GM21717 (cell line): ENCODE measurements around the gene MSI2.

Experiments used
- ATAC-seq: cut with Tn5 transposase; IDR thresholded peaks from one replicate; pipeline ENCODE4 v1.9.1; 2021; ENCODE audit warnings: mild to moderate bottlenecking, moderate library complexity; ENCODE audit not compliant: unreplicated experiment

Gene MSI2

DNA sequence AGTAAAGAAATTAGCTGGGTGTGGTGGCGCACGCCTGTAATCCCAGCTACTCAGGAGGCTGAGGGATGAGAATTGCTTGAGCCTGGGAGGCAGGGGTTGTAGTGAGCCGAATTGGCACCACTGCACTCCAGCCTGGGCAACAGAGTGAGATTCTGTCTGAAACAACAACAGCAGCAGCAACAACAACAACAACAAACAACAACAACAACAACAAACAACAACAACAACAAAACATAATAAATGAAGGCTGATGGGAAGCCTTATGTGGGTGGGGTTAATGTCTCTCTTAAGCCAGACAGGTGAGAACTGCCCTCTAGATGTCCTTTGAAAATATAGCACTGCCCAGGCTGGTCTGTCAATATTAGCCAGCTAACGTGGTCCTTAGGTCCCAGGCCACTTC, 107.3 kb downstream of the MSI2 start:
- no peak for ATAC-seq

GRCh38 chr17:57363998-57364643, 107.8 kb downstream of the MSI2 start:
- no peak for ATAC-seq

- ATAC-seq: no peak
Observed at GRCh38 chr17:57365420-57365819, 109.1 kb downstream of the MSI2 start.

DNA sequence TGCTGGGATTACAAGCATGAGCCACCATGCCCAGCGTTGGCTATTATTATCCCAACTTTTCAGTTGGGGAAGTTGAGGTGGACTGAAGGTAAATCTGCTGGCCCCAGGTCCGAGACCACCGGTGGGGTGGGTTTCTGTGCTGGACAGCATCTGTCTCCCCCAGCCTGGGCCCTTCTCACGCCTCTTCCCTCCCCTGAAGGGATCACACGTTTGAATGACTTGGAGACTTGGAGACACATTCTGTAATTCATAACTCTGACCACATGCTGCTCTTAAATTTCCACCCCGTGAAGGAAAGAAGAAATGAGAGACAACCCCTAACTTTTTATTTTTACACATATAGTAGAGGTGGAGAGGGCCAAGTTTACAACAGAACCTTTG, 109.8 kb downstream of the MSI2 start:
- ATAC-seq: no peak

DNA sequence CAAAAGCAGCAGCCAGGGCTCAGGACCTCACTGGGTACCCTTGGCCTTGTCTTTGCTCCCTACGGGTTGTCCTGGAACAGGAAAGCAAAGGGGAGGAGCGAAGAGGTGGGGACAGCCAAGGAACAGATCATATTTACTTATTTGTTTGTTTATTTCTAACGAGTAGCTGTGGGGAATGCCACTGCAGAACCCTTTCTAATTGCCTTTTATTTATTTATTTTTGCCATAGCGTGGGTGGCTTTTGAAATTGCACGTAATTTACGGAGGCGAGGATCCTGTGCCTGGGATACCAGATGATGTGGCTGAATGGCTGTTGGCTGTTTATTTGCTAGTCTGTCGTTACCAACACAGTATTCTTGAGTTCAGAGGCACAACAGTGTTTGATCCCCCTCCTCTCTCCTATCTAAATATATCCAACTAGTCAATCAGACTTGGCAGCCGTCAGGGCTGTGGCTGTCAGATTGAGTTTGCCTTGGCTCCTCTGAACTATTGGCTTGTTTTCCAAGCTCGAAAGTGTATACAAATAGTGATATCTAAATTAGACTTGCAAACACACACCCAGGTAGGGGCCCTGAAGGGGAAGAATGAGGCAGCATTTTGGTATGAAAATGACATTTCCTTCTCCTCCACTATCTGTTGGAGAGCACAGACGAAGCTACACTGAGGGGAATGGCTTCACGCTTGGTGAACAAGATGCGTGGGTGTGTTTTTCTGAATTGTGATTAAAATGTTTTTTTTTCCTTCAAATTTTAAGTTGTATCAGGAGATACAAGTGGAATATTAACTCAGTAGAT, 110.4 kb downstream of the MSI2 start:
- no peak for ATAC-seq

- no peak for ATAC-seq
Observed at GRCh38 chr17:57368637-57369336, 112.5 kb downstream of the MSI2 start.

DNA sequence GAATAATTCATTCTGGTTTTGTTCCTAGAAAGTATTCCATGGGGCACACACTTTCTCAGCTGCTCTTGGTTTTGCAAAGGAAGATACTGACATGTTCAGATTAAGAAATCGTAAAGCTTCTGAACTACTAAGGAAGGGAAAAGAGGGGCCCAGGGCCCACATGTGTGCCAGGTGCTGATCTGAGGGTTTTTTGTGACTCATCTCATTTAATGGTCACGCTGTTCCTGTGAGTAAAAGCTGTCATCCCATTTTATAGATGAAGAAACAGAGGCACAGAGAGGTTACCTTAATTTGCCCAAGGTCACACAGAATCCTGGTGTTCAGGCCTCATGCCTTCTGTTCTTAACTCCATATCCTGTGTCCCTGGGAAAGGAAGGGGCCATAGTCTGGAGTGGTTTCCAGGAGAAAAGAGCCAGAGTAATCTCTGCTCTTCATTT, 113.2 kb downstream of the MSI2 start:
- ATAC-seq: no peak

DNA sequence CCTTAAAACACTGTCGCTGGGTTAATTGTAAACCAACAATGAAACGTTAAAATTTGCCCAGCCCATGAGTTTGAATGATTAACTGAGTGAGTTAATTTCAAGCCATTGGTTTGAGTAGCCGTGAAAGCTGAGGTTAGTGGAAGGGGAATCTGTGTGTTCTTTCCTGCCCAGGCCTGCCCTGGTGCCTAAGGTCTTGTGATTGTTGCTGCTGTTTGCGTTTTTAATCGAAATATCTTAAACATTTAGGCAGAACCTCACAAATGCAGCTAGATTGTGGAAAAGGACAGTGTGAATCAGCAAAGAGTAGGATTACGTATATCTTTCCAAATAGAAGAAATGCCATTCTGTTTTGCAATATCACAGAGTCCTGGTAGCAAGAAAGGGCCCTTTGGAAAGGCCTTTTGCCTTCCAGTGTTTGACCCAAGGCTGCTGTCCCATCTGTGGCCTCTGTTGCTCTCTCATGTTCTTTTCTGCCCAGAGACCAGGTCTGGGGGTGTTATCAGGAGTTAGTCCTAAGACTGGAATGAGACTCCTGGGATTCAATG, 113.8 kb downstream of the MSI2 start:
- no peak for ATAC-seq

- no peak for ATAC-seq
Observed at GRCh38 chr17:57370619-57371018, 114.3 kb downstream of the MSI2 start.

GRCh38 chr17:57372156-57372555, 115.8 kb downstream of the MSI2 start:
- ATAC-seq: no peak

DNA sequence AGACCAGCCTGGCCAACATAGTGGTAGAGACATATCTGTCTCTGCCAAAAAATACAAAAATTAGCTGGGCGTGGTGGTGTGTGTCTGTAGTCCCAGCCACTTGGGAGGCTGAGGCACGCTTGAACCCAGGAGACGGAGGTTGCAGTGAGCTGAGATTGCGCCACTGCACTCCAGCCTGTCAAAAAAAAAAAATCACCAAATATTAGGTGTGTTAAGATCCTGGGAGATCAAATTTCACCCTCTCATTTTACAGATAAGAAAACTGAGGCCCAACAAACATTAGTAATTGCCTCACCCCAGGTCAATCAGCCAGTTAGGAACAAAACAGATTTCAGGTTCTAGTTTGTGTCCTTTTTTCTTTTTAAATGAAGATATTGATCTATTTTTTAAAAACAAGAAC, 116.7 kb downstream of the MSI2 start:
- no peak for ATAC-seq

- no peak for ATAC-seq
Observed at GRCh38 chr17:57373756-57374155, 117.4 kb downstream of the MSI2 start.

GRCh38 chr17:57375040-57375769, 118.9 kb downstream of the MSI2 start:
- no peak for ATAC-seq

DNA sequence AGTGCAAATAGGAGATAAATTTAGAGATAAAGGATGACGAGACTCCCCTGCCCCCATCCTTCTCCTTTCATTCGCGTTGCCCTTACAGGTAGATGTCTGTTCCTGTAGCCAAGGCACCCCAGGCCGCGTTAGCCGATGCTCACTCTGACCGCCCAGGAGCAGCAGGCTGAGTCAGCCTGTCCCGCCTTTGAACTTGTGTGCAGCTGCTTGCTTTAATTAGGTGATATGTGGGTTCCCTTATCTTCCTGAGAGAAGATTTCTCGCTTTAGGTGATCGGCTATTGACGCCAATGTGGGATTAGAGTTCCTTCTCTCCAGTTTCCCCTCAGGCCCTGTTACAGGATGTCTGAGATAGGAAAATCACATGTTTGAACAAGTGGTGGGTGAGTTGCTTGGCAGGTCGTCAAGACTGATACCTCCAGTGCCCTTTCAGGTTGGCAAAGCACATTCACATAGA, 119.5 kb downstream of the MSI2 start:
- no peak for ATAC-seq

DNA sequence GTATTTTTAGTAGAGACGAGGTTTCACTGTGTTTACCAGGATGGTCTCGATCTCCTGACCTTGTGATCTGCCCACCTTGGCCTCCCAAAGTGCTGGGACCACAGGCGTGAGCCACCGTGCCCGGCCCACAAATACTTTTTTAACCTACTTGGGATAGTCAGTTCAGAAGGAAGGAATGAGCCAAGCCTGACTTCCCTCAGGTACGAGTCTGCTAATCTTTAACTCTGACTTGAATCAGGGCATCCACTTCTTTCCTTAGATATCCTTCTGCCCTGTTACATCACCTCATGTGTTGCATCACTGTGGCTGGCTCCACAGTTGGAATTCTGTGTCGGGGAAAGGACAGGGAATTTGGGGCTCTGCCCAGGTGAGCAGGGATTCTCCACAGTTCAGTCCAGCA, 120.8 kb downstream of the MSI2 start:
- no peak for ATAC-seq

GRCh38 chr17:57379237-57379894, 123.0 kb downstream of the MSI2 start:
- no peak for ATAC-seq

- no peak for ATAC-seq
Observed at GRCh38 chr17:57379895-57380434, 123.6 kb downstream of the MSI2 start.

GRCh38 chr17:57381498-57381897, 125.2 kb downstream of the MSI2 start:
- ATAC-seq: no peak

DNA sequence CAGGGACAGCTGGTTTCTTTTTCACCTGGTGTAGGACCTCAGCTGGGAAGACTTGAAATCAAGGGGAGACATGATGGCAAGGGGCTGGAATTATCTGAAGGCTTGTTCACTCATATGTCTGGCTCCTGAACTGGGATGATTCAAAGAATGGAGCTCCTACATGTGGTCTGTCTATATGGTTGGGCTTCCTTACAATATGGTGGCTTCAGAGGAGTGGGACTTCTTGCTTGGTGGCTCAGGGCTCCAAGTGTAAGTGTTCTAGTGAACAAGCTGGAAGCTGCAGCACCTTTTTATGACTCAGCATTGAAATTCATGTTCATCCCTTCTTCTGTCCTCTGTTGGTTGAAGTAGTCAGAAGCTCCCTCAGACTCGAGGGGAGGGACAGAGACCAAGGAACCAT, 127.9 kb downstream of the MSI2 start:
- ATAC-seq: no peak

DNA sequence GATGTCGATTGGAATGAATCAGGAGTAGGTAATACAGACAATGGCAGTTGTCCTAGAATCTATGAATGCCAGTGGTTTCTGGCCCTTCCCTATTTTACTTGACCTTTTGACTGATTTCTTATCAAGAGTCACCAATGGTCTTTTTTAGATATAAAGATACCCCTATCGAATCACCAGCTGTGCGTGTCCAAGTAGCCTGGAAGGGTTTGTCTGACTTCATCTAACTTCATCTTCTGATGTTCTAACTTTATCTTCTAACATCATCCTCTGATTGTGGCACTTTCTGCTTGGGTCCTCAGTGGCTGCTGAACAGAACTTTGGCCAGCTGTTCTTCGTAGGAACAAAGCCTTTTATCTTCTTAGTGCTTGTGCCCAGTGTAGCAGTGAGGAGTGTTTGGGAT, 129.7 kb downstream of the MSI2 start:
- no peak for ATAC-seq
